HG03097 (cell line): ENCODE results near the gene ARHGAP24.
A peak's percentile ranks its signal among the peaks of the same experiment; 100 is the strongest.

Experiments
- ATAC-seq: cut with Tn5 transposase; IDR thresholded peaks from one replicate; pipeline ENCODE4 v1.9.1; 2021; ENCODE audit not compliant: unreplicated experiment, low FRiP score

The ARHGAP24 gene

GRCh38 chr4:85571008-85571407 is 96.1 kb downstream of the ARHGAP24 start:
- no peak for ATAC-seq

DNA sequence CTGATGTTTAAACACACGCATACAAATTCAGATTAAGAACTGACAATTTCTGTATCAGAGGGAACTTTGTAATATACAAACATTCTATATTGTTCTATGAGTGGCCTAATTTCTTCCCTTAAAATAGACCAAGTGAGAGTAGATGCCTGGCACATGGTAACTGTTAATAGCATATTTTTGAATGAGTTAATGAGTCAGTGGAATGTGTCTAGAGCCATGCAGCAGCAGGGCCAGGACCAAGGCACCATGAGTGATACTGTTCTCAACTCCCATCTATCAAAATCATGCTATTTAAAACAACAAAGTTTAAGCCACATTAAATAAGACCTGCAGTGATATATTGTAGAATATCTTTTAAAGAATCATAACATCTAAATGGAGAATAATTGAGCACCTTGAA is 98.3 kb downstream of the ARHGAP24 start:
- no peak for ATAC-seq

- ATAC-seq, result no peak
These were observed 102.4 kb downstream of the ARHGAP24 start for GRCh38 chr4:85577307-85577706.

- ATAC-seq, result no peak
These were observed 105.0 kb downstream of the ARHGAP24 start for GRCh38 chr4:85579942-85580341.

- ATAC-seq, result no peak
These were observed 105.5 kb downstream of the ARHGAP24 start for GRCh38 chr4:85580489-85580888.

DNA sequence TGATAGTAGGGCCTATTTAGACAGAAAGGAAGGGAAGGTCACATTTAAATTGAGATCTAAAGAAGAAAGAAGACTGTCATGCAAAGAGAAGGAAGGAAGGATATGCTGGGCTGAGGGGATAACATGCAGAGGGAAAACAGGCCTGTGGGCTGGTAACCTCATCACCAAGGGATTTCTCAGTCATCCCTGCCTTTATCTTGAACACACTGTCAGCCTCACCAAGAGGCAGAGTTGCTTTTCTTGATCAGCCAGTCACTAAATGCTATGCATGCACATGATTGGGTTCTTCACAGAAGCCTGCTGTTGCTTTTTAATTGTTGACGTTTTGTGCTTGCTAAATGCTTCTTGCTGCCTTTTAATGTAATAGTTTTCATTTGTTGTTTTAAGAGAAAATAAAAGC is 113.0 kb downstream of the ARHGAP24 start:
- ATAC-seq, result no peak

- no peak for ATAC-seq
These were observed 116.6 kb downstream of the ARHGAP24 start for GRCh38 chr4:85591406-85592098.

- no peak for ATAC-seq
These were observed 120.3 kb downstream of the ARHGAP24 start for GRCh38 chr4:85595098-85595775.

GRCh38 chr4:85595796-85596559 is 121.0 kb downstream of the ARHGAP24 start:
- ATAC-seq, result no peak

- ATAC-seq, result no peak
These were observed 124.0 kb downstream of the ARHGAP24 start for GRCh38 chr4:85598936-85599335.

DNA sequence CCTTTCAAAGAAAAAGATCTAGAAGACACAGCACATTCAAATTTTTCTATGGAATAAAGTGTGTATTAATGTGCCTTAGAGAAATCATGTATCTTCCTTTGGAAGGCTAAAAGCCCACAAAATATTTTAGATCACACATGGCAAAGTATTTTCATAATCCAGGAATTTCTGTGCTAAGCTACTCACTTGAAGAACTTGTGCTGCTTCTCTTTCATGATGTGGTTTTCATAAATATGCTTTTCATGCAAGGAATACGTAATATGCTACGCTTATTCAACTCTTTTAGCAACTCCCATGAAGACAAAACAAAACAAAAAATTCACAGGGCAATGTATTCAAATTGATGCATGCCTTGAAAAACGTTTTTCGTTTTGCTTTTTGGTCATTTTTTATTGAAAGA is 125.6 kb downstream of the ARHGAP24 start:
- ATAC-seq, result no peak

DNA sequence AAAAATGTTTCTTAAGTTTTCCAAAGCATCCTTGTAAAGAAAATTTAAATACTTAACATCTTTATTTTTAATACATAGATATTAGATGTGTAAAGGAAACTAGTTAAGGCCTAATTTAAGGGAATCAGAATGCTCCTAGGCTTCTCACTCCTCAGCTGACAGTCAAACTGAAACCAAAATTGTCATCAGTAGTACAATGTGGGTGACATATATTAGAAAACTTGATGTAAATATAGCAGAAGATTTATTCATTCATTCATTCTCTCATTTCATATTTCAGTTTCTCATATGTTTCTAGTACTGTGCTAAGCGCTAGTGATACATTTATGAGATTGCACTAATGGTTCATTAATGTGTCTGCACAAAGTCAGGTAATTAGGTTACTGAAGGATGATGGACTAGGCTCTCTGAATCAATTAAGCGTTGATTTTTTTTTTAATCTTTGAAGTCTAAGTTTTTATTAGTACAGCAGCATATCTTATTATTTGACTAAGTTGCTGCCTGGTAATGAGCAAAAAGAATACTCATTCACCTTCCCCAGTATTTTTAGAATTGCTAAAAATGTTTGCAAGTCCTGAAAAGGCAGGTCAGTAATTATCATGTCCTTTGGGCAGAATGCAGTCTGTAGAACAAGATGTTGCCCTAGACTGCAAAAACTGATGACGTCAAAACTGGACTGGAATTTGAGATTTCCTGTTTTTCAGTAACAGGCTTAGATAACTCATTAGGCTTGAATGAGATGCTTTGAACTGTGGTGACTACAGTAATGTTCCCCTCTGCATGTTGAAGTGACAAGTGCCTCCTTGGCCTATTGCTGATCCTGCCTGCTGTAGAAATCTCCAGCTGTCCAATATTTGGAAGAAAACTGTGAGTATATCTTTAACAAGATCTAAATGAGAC is 128.7 kb downstream of the ARHGAP24 start:
- no peak for ATAC-seq

DNA sequence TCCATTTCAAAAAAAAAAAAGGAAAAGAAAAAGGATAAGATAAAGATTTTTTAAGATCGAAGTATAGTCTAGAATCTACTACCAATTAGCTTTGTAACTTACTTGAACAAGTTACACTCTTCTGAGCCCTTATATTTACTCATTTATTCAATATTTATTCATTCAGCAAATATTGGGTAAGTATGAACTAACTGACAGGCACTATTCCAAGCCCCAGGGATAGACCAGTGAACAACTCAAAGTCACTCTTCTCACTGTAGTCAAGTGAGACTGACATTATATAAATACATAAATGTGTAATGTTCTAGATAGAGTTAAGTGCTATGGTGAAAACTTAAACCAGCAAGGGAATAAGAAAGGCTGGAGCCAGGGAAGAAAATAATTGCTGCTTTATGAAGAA is 131.6 kb downstream of the ARHGAP24 start:
- no peak for ATAC-seq

GRCh38 chr4:85607624-85608023 is 132.7 kb downstream of the ARHGAP24 start:
- peak; percentile 65 for ATAC-seq

DNA sequence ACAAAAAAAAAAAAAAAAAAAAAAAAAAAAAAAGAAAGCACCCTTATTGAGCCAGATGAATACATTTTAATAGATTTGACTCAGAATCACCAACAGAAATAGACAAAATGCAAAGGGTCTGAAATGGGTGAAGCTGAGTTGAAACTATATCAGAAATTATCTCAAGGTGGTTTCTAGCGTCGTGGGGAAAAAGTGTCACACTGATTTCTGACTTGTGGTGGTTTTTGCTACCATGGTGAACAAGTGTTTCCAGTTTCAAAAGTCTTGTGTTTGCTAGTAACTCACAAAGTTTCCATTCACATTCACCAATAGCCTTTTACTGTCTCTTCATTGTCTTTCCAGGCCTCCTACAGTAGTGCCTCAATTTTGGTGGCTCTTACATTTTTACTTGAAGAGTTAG is 135.5 kb downstream of the ARHGAP24 start:
- ATAC-seq, result peak; percentile 70

DNA sequence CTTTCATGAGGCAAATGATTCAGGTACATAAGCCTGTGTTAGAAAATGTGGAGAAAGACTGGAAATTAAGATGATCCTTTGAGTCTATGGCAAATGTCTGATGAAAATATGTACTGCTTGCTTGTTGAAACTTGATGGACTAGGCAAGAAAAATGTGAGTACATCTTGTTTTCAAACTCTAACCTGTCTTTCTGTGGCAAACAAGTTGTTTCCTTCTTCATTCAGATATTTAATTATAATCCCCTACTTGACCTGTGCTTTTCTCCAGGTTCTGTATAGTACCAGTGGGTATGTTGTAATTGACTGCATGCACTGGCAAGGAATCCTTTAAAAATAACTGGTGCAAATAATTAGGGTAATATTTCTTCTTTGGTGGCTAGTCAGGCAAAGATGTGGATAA is 136.7 kb downstream of the ARHGAP24 start:
- ATAC-seq, result no peak

DNA sequence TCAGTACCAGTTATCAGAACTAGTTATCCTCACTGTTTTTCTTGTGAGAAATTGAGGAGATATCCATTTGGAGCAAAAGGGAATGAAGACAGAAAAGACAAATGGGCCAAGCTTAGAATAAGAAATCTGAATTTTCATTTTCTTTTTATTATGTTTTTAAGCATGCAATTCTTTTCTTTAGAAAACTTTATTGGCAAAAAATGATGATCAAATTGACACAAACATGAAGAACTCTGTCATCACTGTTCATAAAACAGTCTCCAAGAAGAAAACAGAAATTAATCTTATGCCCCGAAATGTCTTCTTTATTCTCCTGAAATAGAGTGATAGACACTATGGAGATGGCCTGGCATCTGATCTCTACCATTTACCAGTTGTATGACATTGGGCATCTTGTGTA is 139.0 kb downstream of the ARHGAP24 start:
- ATAC-seq, result no peak

- ATAC-seq, result no peak
These were observed 141.0 kb downstream of the ARHGAP24 start for GRCh38 chr4:85615952-85616351.

- no peak for ATAC-seq
These were observed 142.3 kb downstream of the ARHGAP24 start for GRCh38 chr4:85617202-85617601.

DNA sequence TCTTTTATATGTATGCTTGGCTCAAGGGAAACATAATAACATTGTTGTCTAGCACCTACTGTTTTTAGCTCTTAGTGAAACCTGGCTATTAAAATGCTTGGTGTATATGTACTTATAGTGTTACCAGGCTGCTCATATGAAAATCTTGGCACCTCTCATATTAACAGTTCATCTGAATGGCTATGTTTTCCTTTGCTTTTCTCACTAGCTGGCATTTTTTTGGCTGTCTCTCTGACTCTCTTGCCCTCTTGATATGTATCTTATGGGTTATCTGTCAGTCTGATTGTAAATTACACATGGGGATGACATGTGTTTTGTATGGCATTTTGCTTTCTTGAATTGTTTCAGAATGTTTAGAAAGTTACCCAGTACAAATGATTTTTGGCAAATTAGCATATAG is 158.0 kb downstream of the ARHGAP24 start:
- no peak for ATAC-seq

DNA sequence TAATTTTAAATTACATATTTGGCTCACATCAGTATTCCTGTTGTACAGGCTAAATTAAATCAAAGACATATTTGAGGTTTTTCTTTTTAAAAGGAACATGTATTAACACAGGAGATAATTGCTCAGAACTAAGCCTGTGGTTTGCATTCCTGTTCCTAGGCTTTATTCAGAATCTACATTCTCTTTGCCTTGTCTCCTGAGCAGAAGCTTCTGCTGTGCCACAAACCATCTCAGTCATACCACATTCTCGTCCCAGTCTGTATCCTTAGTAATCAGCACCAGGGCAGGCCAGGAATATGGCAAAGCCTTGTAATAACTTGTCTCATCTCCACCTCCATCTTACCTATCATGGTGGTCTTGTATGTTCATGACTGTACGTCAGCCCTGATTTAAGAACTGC is 162.8 kb downstream of the ARHGAP24 start:
- ATAC-seq, result no peak
